A673 (cell line): ENCODE data around the gene FRMD3.

Experiments used
- EZH2 ChIP-seq: fragments of 200-600 bp; sonication (generic); IDR thresholded peaks from 2 replicates; pipeline ENCODE4 v1.6.1; 2017; ENCODE audit warnings: borderline replicate concordance, low read depth, mild to moderate bottlenecking, mixed read lengths, antibody characterized with exemption, low read length; ENCODE audit not compliant: poor library complexity, severe bottlenecking
- TF ChIP-seq, protein P1 (sequence below): fragments of 300-800, 200-600 bp; sonication (generic); conservative IDR thresholded peaks from 2 replicates; pipeline ENCODE4 v1.5.1; 2017; ENCODE audit warnings: low read depth, mild to moderate bottlenecking, antibody characterized with exemption, low read length, moderate library complexity, mixed read lengths

DNA sequence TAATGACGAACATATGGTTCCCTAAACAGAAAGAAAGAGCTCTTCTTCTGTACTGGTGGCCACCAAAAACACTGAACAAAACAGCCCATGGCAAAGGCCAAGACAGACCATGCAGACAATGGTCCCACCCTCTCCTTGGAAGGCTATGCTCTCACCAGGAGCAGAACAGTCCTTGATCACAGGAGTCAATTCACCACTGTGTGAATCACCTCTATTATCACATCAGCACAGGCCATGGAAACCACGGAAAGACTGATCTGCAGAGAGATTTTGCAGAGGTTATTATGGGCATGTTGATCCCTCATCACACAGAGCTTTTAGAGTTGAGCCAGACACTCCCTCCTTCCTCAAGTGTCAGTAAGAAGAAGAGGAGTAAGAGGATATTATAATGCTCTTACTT, 341.3 kb downstream of the FRMD3 start:
- TF ChIP-seq, protein P1, sequence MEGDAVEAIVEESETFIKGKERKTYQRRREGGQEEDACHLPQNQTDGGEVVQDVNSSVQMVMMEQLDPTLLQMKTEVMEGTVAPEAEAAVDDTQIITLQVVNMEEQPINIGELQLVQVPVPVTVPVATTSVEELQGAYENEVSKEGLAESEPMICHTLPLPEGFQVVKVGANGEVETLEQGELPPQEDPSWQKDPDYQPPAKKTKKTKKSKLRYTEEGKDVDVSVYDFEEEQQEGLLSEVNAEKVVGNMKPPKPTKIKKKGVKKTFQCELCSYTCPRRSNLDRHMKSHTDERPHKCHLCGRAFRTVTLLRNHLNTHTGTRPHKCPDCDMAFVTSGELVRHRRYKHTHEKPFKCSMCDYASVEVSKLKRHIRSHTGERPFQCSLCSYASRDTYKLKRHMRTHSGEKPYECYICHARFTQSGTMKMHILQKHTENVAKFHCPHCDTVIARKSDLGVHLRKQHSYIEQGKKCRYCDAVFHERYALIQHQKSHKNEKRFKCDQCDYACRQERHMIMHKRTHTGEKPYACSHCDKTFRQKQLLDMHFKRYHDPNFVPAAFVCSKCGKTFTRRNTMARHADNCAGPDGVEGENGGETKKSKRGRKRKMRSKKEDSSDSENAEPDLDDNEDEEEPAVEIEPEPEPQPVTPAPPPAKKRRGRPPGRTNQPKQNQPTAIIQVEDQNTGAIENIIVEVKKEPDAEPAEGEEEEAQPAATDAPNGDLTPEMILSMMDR: no peak
- TF ChIP-seq EZH2: no peak
